SJSA1 (cell line): ENCODE measurements around the gene PKNOX1. TPM values are rescaled to one million over a fixed set of nuclear protein-coding genes. Genes with fewer than 3 reads are reported as not detected.
"Not testable (repeated sequence)": the region's sequence is repeated elsewhere in the genome, so short reads cannot be mapped to it uniquely, and the experiment has no call there.

Experiments
- DNase-seq, 2 experiments: peaks; one replicate each; pipeline ENCODE4 v3.0.0-alpha.2; 2015 to 2020; ENCODE audit warnings: low spot score in 2 of 2, low read depth in 1 of 2
- H3K27ac ChIP-seq: fragments of 250-450 bp; sonication (Bioruptor Pico); 2 replicates; pipeline ENCODE4 v1.5.1; 2020; ENCODE audit warnings: mild to moderate bottlenecking, moderate library complexity
- H3K27me3 ChIP-seq: fragments of 250-450 bp; sonication (Bioruptor Pico); replicated peaks from 2 replicates; pipeline ENCODE4 v1.5.1; 2020; ENCODE audit warnings: mild to moderate bottlenecking, moderate library complexity
- H3K36me3 ChIP-seq: fragments of 250-450 bp; sonication (Bioruptor Pico); 2 replicates; pipeline ENCODE4 v1.5.1; 2020; ENCODE audit warnings: mild to moderate bottlenecking
- H3K4me1 ChIP-seq: fragments of 250-450 bp; sonication (Bioruptor Pico); replicated peaks from 2 replicates; pipeline ENCODE4 v1.6.1; 2021; ENCODE audit warnings: mild to moderate bottlenecking
- H3K4me3 ChIP-seq: fragments of 250-450 bp; sonication (Bioruptor Pico); 2 replicates; pipeline ENCODE4 v1.5.1; 2020; ENCODE audit warnings: mild to moderate bottlenecking
- H3K9me3 ChIP-seq: fragments of 250-450 bp; sonication (Bioruptor Pico); replicated peaks from 2 replicates; pipeline ENCODE4 v1.5.1; 2020; ENCODE audit warnings: mild to moderate bottlenecking
- total RNA-seq: library from RNA; depleted of rRNA; stranded (reverse); fragments of >200 nt; shearing (Covaris generic); gene quantifications from 2 replicates; pipeline ENCODE4 v1.2.3, GENCODE V29; 2014

The PKNOX1 gene
- total RNA-seq, 1 experiment from 2014 or later = 37.7 TPM

GRCh38 chr21:42986125-42986783, 11.9 kb downstream of the PKNOX1 start:
- no peak for DNase-seq

GRCh38 chr21:42988236-42988965, 14.0 kb downstream of the PKNOX1 start:
- H3K27ac ChIP-seq = no peak overlapping the region; the same call in 1 of the 2 replicates
- no peak for DNase-seq

More at GRCh38 chr21:42986125-42986783, 11.9 kb downstream of the PKNOX1 start:
- peaks cover 13% of the 10 kb centered on the region; the same call in 1 of the 2 replicates for H3K36me3 ChIP-seq
- H3K27ac ChIP-seq = no peak overlapping the region
- no peaks in the 10 kb centered on the region; the same call in 1 of the 2 replicates for H3K9me3 ChIP-seq
- no peak overlapping the region for H3K4me3 ChIP-seq
- no peaks in the 10 kb centered on the region for H3K27me3 ChIP-seq
- H3K4me1 ChIP-seq = peaks cover 42% of the 10 kb centered on the region

GRCh38 chr21:42989370-42989769, 15.0 kb downstream of the PKNOX1 start:
- H3K27me3 ChIP-seq, H3K9me3 ChIP-seq, H3K4me3 ChIP-seq, DNase-seq: not testable (repeated sequence)
- peaks cover 18% of the 10 kb centered on the region for H3K36me3 ChIP-seq
- H3K4me1 ChIP-seq = peaks cover 52% of the 10 kb centered on the region
- H3K27ac ChIP-seq = peak overlapping the region; percentile 81

More at GRCh38 chr21:42988236-42988965, 14.0 kb downstream of the PKNOX1 start:
- peaks cover 52% of the 10 kb centered on the region for H3K4me1 ChIP-seq
- H3K27me3 ChIP-seq = no peaks in the 10 kb centered on the region
- no peak overlapping the region for H3K4me3 ChIP-seq
- H3K36me3 ChIP-seq = peaks cover 18% of the 10 kb centered on the region
- no peaks in the 10 kb centered on the region; the same call in 1 of the 2 replicates for H3K9me3 ChIP-seq

GRCh38 chr21:42989816-42990650, 15.7 kb downstream of the PKNOX1 start:
- peak; percentile 56 to 66 for DNase-seq
- Histone ChIP-seq H3K4me1 (peaks cover 52% of the 10 kb centered on the region), H3K36me3 (peaks cover 17% of the 10 kb centered on the region), H3K4me3 (no peak overlapping the region), H3K27ac (peak overlapping the region; percentile 81), H3K27me3 (no peaks in the 10 kb centered on the region), H3K9me3 (no peaks in the 10 kb centered on the region; the same call in 1 of the 2 replicates)

- H3K27ac ChIP-seq = peak overlapping the region; percentile 89
These were observed 17.8 kb downstream of the PKNOX1 start for GRCh38 chr21:42991992-42992740.

GRCh38 chr21:42993051-42993712, 18.8 kb downstream of the PKNOX1 start:
- no peaks in the 10 kb centered on the region for H3K27me3 ChIP-seq
- peaks cover 10% of the 10 kb centered on the region for H3K36me3 ChIP-seq
- no peak overlapping the region for H3K4me3 ChIP-seq
- peak overlapping the region; percentile 89 for H3K27ac ChIP-seq
- DNase-seq = no peak
- no peaks in the 10 kb centered on the region; the same call in 1 of the 2 replicates for H3K9me3 ChIP-seq
- H3K4me1 ChIP-seq = peaks cover 56% of the 10 kb centered on the region

More at GRCh38 chr21:42991992-42992740, 17.8 kb downstream of the PKNOX1 start:
- peak; percentile 72 to 86 for DNase-seq
- Histone ChIP-seq H3K4me1 (peaks cover 52% of the 10 kb centered on the region), H3K27me3 (no peaks in the 10 kb centered on the region), H3K36me3 (peaks cover 10% of the 10 kb centered on the region), H3K9me3 (no peaks in the 10 kb centered on the region; the same call in 1 of the 2 replicates), H3K4me3 (no peak overlapping the region)

- peaks cover 10% of the 10 kb centered on the region for H3K9me3 ChIP-seq
- peak overlapping the region; percentile 36 for H3K27ac ChIP-seq
- no peak overlapping the region for H3K4me3 ChIP-seq
These were observed 22.7 kb downstream of the PKNOX1 start for GRCh38 chr21:42997053-42997452.

GRCh38 chr21:42997983-42998382, 23.6 kb downstream of the PKNOX1 start:
- peaks cover 10% of the 10 kb centered on the region for H3K9me3 ChIP-seq
- not testable (repeated sequence) for H3K27ac ChIP-seq

More at GRCh38 chr21:42997053-42997452, 22.7 kb downstream of the PKNOX1 start:
- Histone ChIP-seq H3K27me3 (no peaks in the 10 kb centered on the region), H3K4me1 (peaks cover 30% of the 10 kb centered on the region), H3K36me3 (peaks cover 14% of the 10 kb centered on the region)
- DNase-seq = peak; percentile 77 to 79

GRCh38 chr21:42999152-42999551, 24.8 kb downstream of the PKNOX1 start:
- H3K27me3 ChIP-seq, H3K27ac ChIP-seq, H3K4me3 ChIP-seq, DNase-seq, H3K36me3 ChIP-seq: not testable (repeated sequence)
- Histone ChIP-seq H3K9me3 (peaks cover 10% of the 10 kb centered on the region), H3K4me1 (peaks cover 17% of the 10 kb centered on the region)

More at GRCh38 chr21:42997983-42998382, 23.6 kb downstream of the PKNOX1 start:
- DNase-seq, H3K4me3 ChIP-seq, H3K36me3 ChIP-seq, H3K27me3 ChIP-seq: not testable (repeated sequence)
- peaks cover 20% of the 10 kb centered on the region for H3K4me1 ChIP-seq

GRCh38 chr21:43000041-43000440, 25.7 kb downstream of the PKNOX1 start:
- Histone ChIP-seq H3K9me3 (peaks cover 10% of the 10 kb centered on the region), H3K36me3 (peaks cover 14% of the 10 kb centered on the region), H3K4me1 (peaks cover 17% of the 10 kb centered on the region)
- not testable (repeated sequence) for H3K27ac ChIP-seq, DNase-seq, H3K27me3 ChIP-seq, H3K4me3 ChIP-seq

- H3K9me3 ChIP-seq = peaks cover 10% of the 10 kb centered on the region
These were observed 27.0 kb downstream of the PKNOX1 start for GRCh38 chr21:43001316-43001715.

GRCh38 chr21:43004926-43005325, 30.6 kb downstream of the PKNOX1 start:
- peaks cover 41% of the 10 kb centered on the region for H3K36me3 ChIP-seq
- peaks cover 5% of the 10 kb centered on the region for H3K9me3 ChIP-seq
- DNase-seq = no peak
- H3K4me3 ChIP-seq = no peak overlapping the region
- peaks cover 3% of the 10 kb centered on the region; the same call in 1 of the 2 replicates for H3K4me1 ChIP-seq
- no peaks in the 10 kb centered on the region for H3K27me3 ChIP-seq
- H3K27ac ChIP-seq = no peak overlapping the region

More at GRCh38 chr21:43001316-43001715, 27.0 kb downstream of the PKNOX1 start:
- no peak for DNase-seq
- no peaks in the 10 kb centered on the region for H3K27me3 ChIP-seq
- no peak overlapping the region for H3K4me3 ChIP-seq
- H3K4me1 ChIP-seq = peaks cover 14% of the 10 kb centered on the region
- H3K27ac ChIP-seq = no peak overlapping the region
- H3K36me3 ChIP-seq = peaks cover 18% of the 10 kb centered on the region
